Gastrocnemius medialis (tissue), 4 donors: ENCODE measurements around the gene CCBE1. TPM values are rescaled to one million over a fixed set of nuclear protein-coding genes. Genes with fewer than 3 reads are reported as not detected.

Experiments used
- ATAC-seq, 2 donors: fragments of 150-250 bp; one replicate each; pipeline ENCODE4 v1.9.1; 2016
- DNase-seq, 2 donors: peaks; one replicate each; pipeline ENCODE4 v3.0.0-alpha.2; 2019
- H3K27ac ChIP-seq, 4 donors: fragments of 200-600 bp; sonication (generic); 1 replicate in 1 of 4; 2 replicates in 3 of 4; pipeline ENCODE4 v1.5.1; 2016 to 2018; ENCODE audit warnings: mild to moderate bottlenecking in 2 of 4, moderate library complexity in 1 of 4
- H3K27me3 ChIP-seq, 3 donors: fragments of 200-600 bp; sonication (generic) in 2 of 3; 1 replicate in 1 of 3; 2 replicates in 2 of 3; pipeline versions ENCODE4 v1.5.1 to v1.6.0; 2016 to 2019; ENCODE audit warnings: mild to moderate bottlenecking in 1 of 3, moderate library complexity in 1 of 3
- H3K36me3 ChIP-seq, 2 donors: fragments of 200-600 bp; sonication (generic) in 1 of 2; one replicate each; pipeline ENCODE4 v1.5.1; 2017 to 2018
- H3K4me1 ChIP-seq, 2 donors: fragments of 200-600 bp; sonication (generic) in 1 of 2; one replicate each; pipeline ENCODE4 v1.5.1; 2016 to 2017; ENCODE audit warnings: mild to moderate bottlenecking in 2 of 2
- H3K4me3 ChIP-seq, 4 donors: fragments of 200-600 bp; sonication (generic) in 3 of 4; 1 replicate in 1 of 4; 2 replicates in 3 of 4; pipeline ENCODE4 v1.5.1; 2016 to 2019; ENCODE audit warnings: mild to moderate bottlenecking in 2 of 4
- H3K9me3 ChIP-seq, 3 donors: fragments of 200-600 bp; sonication (generic) in 2 of 3; 1 replicate in 1 of 3; 2 replicates in 2 of 3; pipeline ENCODE4 v1.5.1; 2016 to 2019
- POLR2A ChIP-seq, 2 donors: fragments of 450-650 bp; IDR thresholded peaks; one replicate each; pipeline ENCODE4 v1.6.1; 2017; ENCODE audit warnings: antibody characterized with exemption in 2 of 2, mild to moderate bottlenecking in 2 of 2, moderate library complexity in 2 of 2
- in situ Hi-C, 4 donors: fragments of 200-750 bp; cut with MboI; loops; one replicate each; pipeline versions ENCODE4 v1.15.0 to v1.8.0; 2017; ENCODE audit warnings: low sequenced_read_pairs in 4 of 4
- intact Hi-C: fragments of 100-400 bp; cut with DNase I; formaldehyde crosslinking; loops from one replicate; pipeline ENCODE4 v1.15.1; 2023; ENCODE audit warnings: low total_unique reads
- total RNA-seq, 4 donors: library from RNA; depleted of rRNA; stranded (reverse); fragments of >200 nt; gene quantifications; one replicate each; pipeline versions ENCODE4 v1.1.0 to v1.2.3, GENCODE V29; 2016
- TF ChIP-seq, protein P1 (sequence below), 5 experiments: fragments of 450-650 bp in 3 of 5; fragments of 200-600 bp in 2 of 5; sonication (generic) in 2 of 5; IDR thresholded peaks in 4 of 5; conservative IDR thresholded peaks in 1 of 5; 1 replicate in 4 of 5; 2 replicates in 1 of 5; pipeline ENCODE4 v1.5.1; 2016 to 2019; ENCODE audit warnings: antibody characterized with exemption in 5 of 5, mild to moderate bottlenecking in 3 of 5, moderate library complexity in 3 of 5

CCBE1 gene
- total RNA-seq, 4 donors from 2014 or later, result 0.44 to 2.7 (median 1.3) TPM

DNA sequence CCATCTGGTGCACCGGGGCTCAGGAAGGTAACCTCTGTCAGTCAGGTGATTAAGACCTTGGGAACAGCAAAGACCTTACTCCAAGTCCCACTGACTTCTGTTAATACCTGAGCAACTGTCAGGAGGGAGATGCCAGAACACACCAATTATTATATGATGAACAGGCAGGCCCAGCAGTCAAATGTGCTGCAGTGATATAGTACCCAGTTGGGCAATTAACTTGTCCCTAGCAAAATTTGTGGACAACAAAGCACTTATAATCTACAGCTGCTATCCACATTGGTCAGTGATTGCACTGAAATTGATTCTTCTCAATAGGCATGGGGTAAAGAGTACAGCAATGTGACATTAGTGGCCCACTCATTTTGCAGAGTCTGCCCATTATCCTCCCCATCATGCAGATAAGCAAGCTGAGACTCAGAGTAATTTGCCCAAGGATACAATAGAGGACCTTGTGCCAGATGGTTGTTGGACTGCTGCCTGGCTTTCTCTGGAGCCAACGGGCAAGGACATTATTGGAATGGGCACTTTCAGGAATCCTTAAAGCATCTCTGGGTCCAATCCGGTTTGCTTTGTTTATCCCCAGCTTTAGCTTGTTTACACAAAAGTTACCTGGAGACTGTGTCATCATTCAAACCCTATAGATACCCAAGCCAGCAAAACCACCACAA, 147.6 kb downstream of the CCBE1 start:
- Histone ChIP-seq H3K4me3 (no peak overlapping the region), H3K36me3 (no peaks in the 10 kb centered on the region), H3K9me3 (no peaks in the 10 kb centered on the region), H3K4me1 (no peaks in the 10 kb centered on the region), H3K27ac (no peak overlapping the region), H3K27me3 (no peaks in the 10 kb centered on the region)
- ATAC-seq, result no peak
- intact Hi-C loops, result no loop called here
- in situ Hi-C loops, result no loop called here
- DNase-seq, result no peak
- TF ChIP-seq POLR2A (IDR thresholded peaks at IDR 0.05), result no peak
- TF ChIP-seq, protein P1, sequence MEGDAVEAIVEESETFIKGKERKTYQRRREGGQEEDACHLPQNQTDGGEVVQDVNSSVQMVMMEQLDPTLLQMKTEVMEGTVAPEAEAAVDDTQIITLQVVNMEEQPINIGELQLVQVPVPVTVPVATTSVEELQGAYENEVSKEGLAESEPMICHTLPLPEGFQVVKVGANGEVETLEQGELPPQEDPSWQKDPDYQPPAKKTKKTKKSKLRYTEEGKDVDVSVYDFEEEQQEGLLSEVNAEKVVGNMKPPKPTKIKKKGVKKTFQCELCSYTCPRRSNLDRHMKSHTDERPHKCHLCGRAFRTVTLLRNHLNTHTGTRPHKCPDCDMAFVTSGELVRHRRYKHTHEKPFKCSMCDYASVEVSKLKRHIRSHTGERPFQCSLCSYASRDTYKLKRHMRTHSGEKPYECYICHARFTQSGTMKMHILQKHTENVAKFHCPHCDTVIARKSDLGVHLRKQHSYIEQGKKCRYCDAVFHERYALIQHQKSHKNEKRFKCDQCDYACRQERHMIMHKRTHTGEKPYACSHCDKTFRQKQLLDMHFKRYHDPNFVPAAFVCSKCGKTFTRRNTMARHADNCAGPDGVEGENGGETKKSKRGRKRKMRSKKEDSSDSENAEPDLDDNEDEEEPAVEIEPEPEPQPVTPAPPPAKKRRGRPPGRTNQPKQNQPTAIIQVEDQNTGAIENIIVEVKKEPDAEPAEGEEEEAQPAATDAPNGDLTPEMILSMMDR (IDR thresholded peaks at IDR 0.05 in 4 of 5, conservative IDR thresholded peaks at IDR 0.05 in 1 of 5), result no peak

GRCh38 chr18:59547581-59548182, 149.5 kb downstream of the CCBE1 start:
- TF ChIP-seq, protein P1 (IDR thresholded peaks at IDR 0.05 in 4 of 5, conservative IDR thresholded peaks at IDR 0.05 in 1 of 5), result no peak
- no peak for TF ChIP-seq POLR2A (IDR thresholded peaks at IDR 0.05)
- Histone ChIP-seq H3K27ac (no peak overlapping the region), H3K36me3 (no peaks in the 10 kb centered on the region), H3K4me1 (no peaks in the 10 kb centered on the region), H3K27me3 (no peaks in the 10 kb centered on the region), H3K9me3 (no peaks in the 10 kb centered on the region), H3K4me3 (no peak overlapping the region)
- DNase-seq (no peak), ATAC-seq (peak in 1 of 2 donors; percentile 62)
- in situ Hi-C loops, result no loop called here
- intact Hi-C loops, result no loop called here

DNA sequence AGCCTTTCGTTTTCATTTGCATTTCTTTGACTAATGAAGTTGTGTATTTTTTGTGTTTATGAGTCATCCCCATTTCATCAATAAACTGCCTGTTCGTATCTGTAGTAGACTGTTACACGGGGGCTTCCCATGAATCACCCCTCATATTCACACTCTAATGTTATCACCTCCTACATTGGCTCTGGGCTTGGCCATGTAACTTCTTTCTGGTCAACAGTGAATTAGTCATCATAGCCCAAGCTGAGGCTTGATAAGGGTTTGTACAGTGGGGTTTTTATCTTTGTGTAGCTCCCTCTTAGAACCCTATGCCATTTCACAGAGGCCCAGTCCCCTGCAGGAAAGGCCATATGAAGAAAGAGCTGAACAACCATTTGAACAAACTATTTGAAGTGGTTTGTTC, 151.0 kb downstream of the CCBE1 start:
- no peak overlapping the region for H3K27ac ChIP-seq
- H3K9me3 ChIP-seq, result no peaks in the 10 kb centered on the region
- in situ Hi-C loops (no loop called here), intact Hi-C loops (no loop called here)
- no peaks in the 10 kb centered on the region for H3K4me1 ChIP-seq
- ATAC-seq (no peak), DNase-seq (no peak)
- H3K27me3 ChIP-seq, result no peaks in the 10 kb centered on the region
- no peaks in the 10 kb centered on the region for H3K36me3 ChIP-seq
- TF ChIP-seq, protein P1 (IDR thresholded peaks at IDR 0.05 in 4 of 5, conservative IDR thresholded peaks at IDR 0.05 in 1 of 5), result no peak
- no peak for TF ChIP-seq POLR2A (IDR thresholded peaks at IDR 0.05)
- no peak overlapping the region for H3K4me3 ChIP-seq

GRCh38 chr18:59540780-59541179, 156.4 kb downstream of the CCBE1 start:
- intact Hi-C loops, result no loop called here
- no peak for TF ChIP-seq POLR2A (IDR thresholded peaks at IDR 0.05)
- TF ChIP-seq, protein P1 (IDR thresholded peaks at IDR 0.05 in 4 of 5, conservative IDR thresholded peaks at IDR 0.05 in 1 of 5), result no peak
- no peaks in the 10 kb centered on the region for H3K4me1 ChIP-seq
- no peak overlapping the region for H3K4me3 ChIP-seq
- DNase-seq (no peak), ATAC-seq (peak; percentile 42 to 53)
- H3K9me3 ChIP-seq, result no peaks in the 10 kb centered on the region
- no peaks in the 10 kb centered on the region for H3K36me3 ChIP-seq
- no peak overlapping the region for H3K27ac ChIP-seq
- H3K27me3 ChIP-seq, result no peaks in the 10 kb centered on the region
- in situ Hi-C loops, result no loop called here
